Measurements from ENCODE around the gene SCFD2.

GRCh38 chr4:52883183-52883621 lies 482.7 kb downstream of the SCFD2 start:
- TF ChIP-seq FOXM1 (IDR thresholded peaks at IDR 0.05; ENCODE audit: borderline replicate concordance) (no peak), ARNT (IDR thresholded peaks at IDR 0.05) (no peak), SUZ12 (IDR thresholded peaks at IDR 0.05) (no peak), TARDBP (IDR thresholded peaks at IDR 0.05) (no peak), FOXA1 (IDR thresholded peaks at IDR 0.05) (no peak), ELF4 (IDR thresholded peaks at IDR 0.05) (no peak), BHLHE40 (IDR thresholded peaks at IDR 0.05; ENCODE audit: borderline replicate concordance) (no peak), FOXK2 (IDR thresholded peaks at IDR 0.05) (no peak), LEF1 (IDR thresholded peaks at IDR 0.05; ENCODE audit: borderline replicate concordance) (no peak), SP1 (IDR thresholded peaks at IDR 0.05) (no peak), NFRKB (IDR thresholded peaks at IDR 0.05) (no peak), L3MBTL2 (conservative IDR thresholded peaks at IDR 0.05) (no peak), PKNOX1 (IDR thresholded peaks at IDR 0.05) (no peak), ZNF384 (IDR thresholded peaks at IDR 0.05) (no peak)
